Omental fat pad (tissue), 4 donors: ENCODE data around the gene DOCK6. TPM values are rescaled to one million over a fixed set of nuclear protein-coding genes. Genes with fewer than 3 reads are reported as not detected.

Experiments used
- ATAC-seq: fragments of 150-250 bp; one replicate; pipeline ENCODE4 v1.9.1; 2016; ENCODE audit warnings: mild to moderate bottlenecking, moderate library complexity; ENCODE audit not compliant: low FRiP score
- DNase-seq: peaks from one replicate; pipeline ENCODE4 v3.0.0-alpha.2; 2019; ENCODE audit warnings: low spot score
- total RNA-seq, 4 donors: library from RNA; depleted of rRNA; stranded (reverse); fragments of >200 nt; gene quantifications; one replicate each; pipeline ENCODE4 v1.1.0, GENCODE V29; 2016
- TF ChIP-seq, protein P1 (sequence below), 3 donors: fragments of 450-650 bp; IDR thresholded peaks; one replicate each; pipeline ENCODE4 v1.5.1; 2016 to 2017; ENCODE audit warnings: antibody characterized with exemption in 3 of 3, mild to moderate bottlenecking in 3 of 3, moderate library complexity in 2 of 3

Gene DOCK6
- total RNA-seq, 4 donors from 2014 or later, result 17.1 to 109 (median 41.4) TPM

DNA sequence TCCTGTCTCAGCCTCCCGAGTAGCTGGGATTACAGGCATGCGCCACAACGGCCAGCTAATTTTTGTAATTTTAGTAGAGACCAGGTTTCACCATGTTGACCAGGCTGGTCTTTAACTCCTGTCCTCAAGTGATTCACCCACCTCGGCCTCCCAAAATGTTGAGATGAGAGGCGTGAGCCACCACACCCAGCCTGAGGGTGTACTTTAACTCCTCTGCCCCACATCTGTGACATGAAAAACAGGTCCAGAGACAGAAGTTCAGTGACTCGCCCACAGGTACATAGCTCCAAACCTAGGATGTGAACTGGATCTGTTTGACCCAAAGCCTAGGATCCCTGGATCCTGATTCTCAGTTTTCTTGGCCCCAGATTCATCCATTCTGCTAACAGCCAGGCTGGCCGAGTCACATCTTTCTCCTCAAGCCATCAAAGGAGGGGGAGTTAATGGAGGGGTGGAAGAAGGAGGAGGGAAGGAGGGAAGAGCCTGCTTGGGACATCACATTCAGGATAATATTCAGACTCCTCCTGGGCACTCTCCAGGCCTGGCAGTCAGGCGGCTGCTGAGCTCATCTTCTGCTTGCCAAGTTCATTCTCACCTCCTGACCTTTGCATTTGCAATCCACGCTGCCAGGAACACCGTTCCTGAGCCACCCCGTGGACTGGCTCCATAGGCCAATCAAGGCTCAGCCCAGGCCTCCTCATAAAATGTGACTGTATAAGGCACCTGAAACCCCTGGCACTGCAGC, 109.8 kb downstream of the DOCK6 start:
- TF ChIP-seq, protein P1, sequence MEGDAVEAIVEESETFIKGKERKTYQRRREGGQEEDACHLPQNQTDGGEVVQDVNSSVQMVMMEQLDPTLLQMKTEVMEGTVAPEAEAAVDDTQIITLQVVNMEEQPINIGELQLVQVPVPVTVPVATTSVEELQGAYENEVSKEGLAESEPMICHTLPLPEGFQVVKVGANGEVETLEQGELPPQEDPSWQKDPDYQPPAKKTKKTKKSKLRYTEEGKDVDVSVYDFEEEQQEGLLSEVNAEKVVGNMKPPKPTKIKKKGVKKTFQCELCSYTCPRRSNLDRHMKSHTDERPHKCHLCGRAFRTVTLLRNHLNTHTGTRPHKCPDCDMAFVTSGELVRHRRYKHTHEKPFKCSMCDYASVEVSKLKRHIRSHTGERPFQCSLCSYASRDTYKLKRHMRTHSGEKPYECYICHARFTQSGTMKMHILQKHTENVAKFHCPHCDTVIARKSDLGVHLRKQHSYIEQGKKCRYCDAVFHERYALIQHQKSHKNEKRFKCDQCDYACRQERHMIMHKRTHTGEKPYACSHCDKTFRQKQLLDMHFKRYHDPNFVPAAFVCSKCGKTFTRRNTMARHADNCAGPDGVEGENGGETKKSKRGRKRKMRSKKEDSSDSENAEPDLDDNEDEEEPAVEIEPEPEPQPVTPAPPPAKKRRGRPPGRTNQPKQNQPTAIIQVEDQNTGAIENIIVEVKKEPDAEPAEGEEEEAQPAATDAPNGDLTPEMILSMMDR (IDR thresholded peaks at IDR 0.05), result no peak
- ATAC-seq (peak; percentile 74), DNase-seq (no peak)

DNA sequence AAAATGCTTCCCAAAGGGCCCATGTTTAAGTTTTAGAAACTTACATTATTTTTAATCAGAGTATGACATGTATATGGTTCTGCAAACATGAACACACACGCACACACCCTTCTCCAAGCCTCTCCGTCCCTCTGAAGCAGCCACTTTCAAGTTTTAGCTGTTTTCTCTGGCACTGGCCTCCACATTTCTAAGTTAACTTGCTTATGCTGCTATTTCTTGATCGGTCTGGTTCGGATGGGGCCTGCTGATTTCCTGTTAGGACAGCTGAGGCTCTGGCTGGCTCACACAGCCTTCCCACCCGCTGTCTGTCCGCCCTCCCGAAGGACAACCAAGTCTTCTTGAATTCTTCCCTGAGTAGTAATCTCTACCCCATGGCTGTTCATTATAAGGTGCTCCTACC, 111.1 kb downstream of the DOCK6 start:
- DNase-seq (no peak), ATAC-seq (no peak)
- TF ChIP-seq, protein P1 (IDR thresholded peaks at IDR 0.05), result no peak

Other genes with a start within 250 kb of the DOCK6 start
- 100 to 1,000 TPM in 2 of 4 donors, 10 to 100 TPM in 2; 21.2 to 397 (median 114) TPM for gene LDLR, start 173.1 kb downstream of the DOCK6 start, total RNA-seq
- 1 to 10 TPM; 1.2 to 2.8 (median 1.5) TPM for gene SPC24, start 106.7 kb downstream of the DOCK6 start, total RNA-seq
- 100 to 1,000 TPM; 177 to 383 (median 325) TPM for gene KANK2, start 65.0 kb downstream of the DOCK6 start, total RNA-seq
- gene ANGPTL8, start 22.9 kb downstream of the DOCK6 start, total RNA-seq, result 1 to 10 TPM; 1.2 to 4.7 (median 2.9) TPM
- gene TSPAN16, start 33.6 kb upstream of the DOCK6 start, total RNA-seq, result not detected
- 10 to 100 TPM in 3 of 4 donors, 1 to 10 TPM in 1; 8.6 to 33.3 (median 16.8) TPM for gene RAB3D, start 77.1 kb upstream of the DOCK6 start, total RNA-seq
- gene TMEM205, start 83.7 kb upstream of the DOCK6 start, total RNA-seq, result 100 to 1,000 TPM; 144 to 252 (median 185) TPM
- 10 to 100 TPM; 12.0 to 22.4 (median 16.6) TPM for gene CCDC159, start 84.0 kb upstream of the DOCK6 start, total RNA-seq
- 10 to 100 TPM in 3 of 4 donors, 1 to 10 TPM in 1; 10.0 to 30.6 (median 13.9) TPM for gene PLPPR2, start 92.9 kb upstream of the DOCK6 start, total RNA-seq
- 1 to 10 TPM in 3 of 4 donors, under 1 TPM in 1; 0.48 to 3.8 (median 1.6) TPM for gene SWSAP1, start 112.1 kb upstream of the DOCK6 start, total RNA-seq
- gene EPOR, start 121.8 kb upstream of the DOCK6 start, total RNA-seq, result 10 to 100 TPM in 1 of 4 donors, 1 to 10 TPM in 3; 3.8 to 13.7 (median 6.3) TPM
- gene RGL3, start 156.8 kb upstream of the DOCK6 start, total RNA-seq, result 10 to 100 TPM in 1 of 4 donors, 1 to 10 TPM in 3; 5.9 to 22.9 (median 7.3) TPM
- gene ODAD3, start 172.6 kb upstream of the DOCK6 start, total RNA-seq, result under 1 TPM in 1 of 4 donors, not detected in 3; 0.46 TPM
- gene PRKCSH, start 173.1 kb upstream of the DOCK6 start, total RNA-seq, result 100 to 1,000 TPM in 1 of 4 donors, 10 to 100 TPM in 3; 65.6 to 101 (median 87.6) TPM
- not detected for gene ELAVL3, start 218.5 kb upstream of the DOCK6 start, total RNA-seq
- 1 to 10 TPM; 3.3 to 8.4 (median 5.3) TPM for gene ZNF653, start 243.3 kb upstream of the DOCK6 start, total RNA-seq